Measurements from ENCODE around the gene RNF7. TPM values are rescaled to one million over a fixed set of nuclear protein-coding genes. Genes with fewer than 3 reads are reported as not detected.

Gene RNF7
- polyA plus RNA-seq, 1 donor (not counting 4 experiments of a cell fraction or from before 2014, with no cell fraction given): 96.5 TPM

DNA sequence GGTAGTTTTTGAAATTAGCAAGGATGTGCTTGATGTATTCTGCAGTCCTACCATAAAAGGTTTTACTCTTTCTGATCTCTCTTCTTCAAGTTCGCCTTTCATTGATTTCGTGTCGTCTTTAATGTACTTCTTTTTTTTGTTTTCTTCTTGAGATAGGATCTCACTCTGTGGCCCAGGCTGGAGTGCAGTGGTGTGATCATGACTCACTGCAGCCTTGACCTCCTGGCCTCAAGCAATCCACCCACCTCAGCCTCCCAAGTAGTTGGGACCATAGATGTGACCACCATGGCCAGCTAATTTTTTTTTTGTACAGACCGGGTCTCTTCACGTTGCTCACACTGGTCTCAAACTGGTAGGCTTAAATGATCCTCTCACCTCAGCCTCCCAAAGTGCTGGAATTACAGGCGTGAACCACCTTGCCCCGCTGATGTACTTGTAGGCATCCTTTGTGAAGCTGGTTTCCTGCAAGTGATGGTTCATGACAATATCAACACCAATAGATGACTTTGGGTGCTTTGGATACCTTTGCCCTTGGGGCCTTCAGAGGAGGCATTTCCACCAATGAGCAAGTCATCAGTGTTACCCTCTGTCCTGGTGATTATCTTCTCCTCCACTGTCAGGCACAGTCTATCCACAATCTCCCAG, 28.9 kb upstream of the RNF7 start:
- no peaks in the 10 kb centered on the region for H3K36me3 ChIP-seq (ENCODE audit: control insufficient read depth in 2 of 2, extremely low read depth in 1 of 2, insufficient read depth in 2 of 2, low read length in 2 of 2)
- no peaks in the 10 kb centered on the region for H3K9me1 ChIP-seq (ENCODE audit: control insufficient read depth, extremely low read depth, insufficient read depth, low read length)
- TF ChIP-seq, protein P1, sequence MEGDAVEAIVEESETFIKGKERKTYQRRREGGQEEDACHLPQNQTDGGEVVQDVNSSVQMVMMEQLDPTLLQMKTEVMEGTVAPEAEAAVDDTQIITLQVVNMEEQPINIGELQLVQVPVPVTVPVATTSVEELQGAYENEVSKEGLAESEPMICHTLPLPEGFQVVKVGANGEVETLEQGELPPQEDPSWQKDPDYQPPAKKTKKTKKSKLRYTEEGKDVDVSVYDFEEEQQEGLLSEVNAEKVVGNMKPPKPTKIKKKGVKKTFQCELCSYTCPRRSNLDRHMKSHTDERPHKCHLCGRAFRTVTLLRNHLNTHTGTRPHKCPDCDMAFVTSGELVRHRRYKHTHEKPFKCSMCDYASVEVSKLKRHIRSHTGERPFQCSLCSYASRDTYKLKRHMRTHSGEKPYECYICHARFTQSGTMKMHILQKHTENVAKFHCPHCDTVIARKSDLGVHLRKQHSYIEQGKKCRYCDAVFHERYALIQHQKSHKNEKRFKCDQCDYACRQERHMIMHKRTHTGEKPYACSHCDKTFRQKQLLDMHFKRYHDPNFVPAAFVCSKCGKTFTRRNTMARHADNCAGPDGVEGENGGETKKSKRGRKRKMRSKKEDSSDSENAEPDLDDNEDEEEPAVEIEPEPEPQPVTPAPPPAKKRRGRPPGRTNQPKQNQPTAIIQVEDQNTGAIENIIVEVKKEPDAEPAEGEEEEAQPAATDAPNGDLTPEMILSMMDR (optimal IDR thresholded peaks at IDR 0.05 in 1 of 3, IDR thresholded peaks at IDR 0.05 in 1 of 3, conservative IDR thresholded peaks at IDR 0.05 in 1 of 3; ENCODE audit: extremely low read depth in 1 of 3, insufficient read depth in 2 of 3, low read length in 3 of 3): no peak
- no peaks in the 10 kb centered on the region for H3K27me3 ChIP-seq (ENCODE audit: control insufficient read depth, extremely low read depth, insufficient read depth, low read length)
- H2AFZ ChIP-seq (ENCODE audit: control insufficient read depth, low read length): no peak overlapping the region
- H3K9me3 ChIP-seq (ENCODE audit: control insufficient read depth, low read depth, low read length): no peaks in the 10 kb centered on the region
- no peaks in the 10 kb centered on the region for H3K4me1 ChIP-seq (ENCODE audit: control insufficient read depth, extremely low read depth, insufficient read depth, low read length)
- H3K27ac ChIP-seq (ENCODE audit: control insufficient read depth, insufficient read depth, low read length): no peak overlapping the region
- dilution Hi-C loops (cut with MboI; ENCODE audit: extremely low pct_ligation_motif_present, low sequenced_read_pairs): no loop called here
- H3K9ac ChIP-seq (ENCODE audit: control insufficient read depth, extremely low read depth, insufficient read depth, low read length): no peak overlapping the region
- no peak for FAIRE-seq
- no peaks in the 10 kb centered on the region for H4K20me1 ChIP-seq (ENCODE audit: control insufficient read depth, extremely low read depth, insufficient read depth, low read length)
- H3K79me2 ChIP-seq (ENCODE audit: control insufficient read depth, insufficient read depth, low read length): no peaks in the 10 kb centered on the region
- no peak overlapping the region for H3K4me3 ChIP-seq (ENCODE audit: control insufficient read depth in 2 of 3, extremely low read depth in 1 of 3, insufficient read depth in 2 of 3, low read depth in 1 of 3, low read length in 3 of 3)
- DNase-seq (ENCODE audit: low read depth, low spot score): no peak
- H3K4me2 ChIP-seq (ENCODE audit: control insufficient read depth, extremely low read depth, insufficient read depth, low read depth, low read length): no peak overlapping the region

DNA sequence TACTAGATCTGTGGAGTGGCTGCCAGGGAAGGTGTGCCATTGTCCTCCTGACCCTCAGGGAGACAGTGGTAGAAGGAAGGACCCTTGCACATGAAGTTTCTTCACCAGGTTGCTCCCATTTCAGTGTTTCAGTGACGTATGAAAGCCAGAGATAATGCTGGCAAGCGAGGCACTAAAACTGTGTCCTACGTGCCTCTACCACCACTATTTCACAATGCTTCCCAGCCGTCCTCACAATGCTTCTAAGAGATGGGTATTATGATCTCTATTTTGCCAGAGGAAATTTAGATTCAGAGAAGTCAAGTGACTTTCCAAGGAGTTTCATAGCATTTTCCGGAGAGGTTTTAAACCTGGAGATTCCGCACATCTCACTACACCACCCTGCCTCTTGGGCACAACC, 28.0 kb upstream of the RNF7 start:
- DNase-seq (ENCODE audit: low read depth, low spot score): no peak
- Histone ChIP-seq H3K9me3 (ENCODE audit: control insufficient read depth, low read depth, low read length) (no peaks in the 10 kb centered on the region), H3K4me3 (ENCODE audit: control insufficient read depth in 2 of 3, extremely low read depth in 1 of 3, insufficient read depth in 2 of 3, low read depth in 1 of 3, low read length in 3 of 3) (no peak overlapping the region), H3K9me1 (ENCODE audit: control insufficient read depth, extremely low read depth, insufficient read depth, low read length) (no peaks in the 10 kb centered on the region), H3K9ac (ENCODE audit: control insufficient read depth, extremely low read depth, insufficient read depth, low read length) (no peak overlapping the region), H4K20me1 (ENCODE audit: control insufficient read depth, extremely low read depth, insufficient read depth, low read length) (no peaks in the 10 kb centered on the region), H3K79me2 (ENCODE audit: control insufficient read depth, insufficient read depth, low read length) (no peaks in the 10 kb centered on the region), H3K36me3 (ENCODE audit: control insufficient read depth in 2 of 2, extremely low read depth in 1 of 2, insufficient read depth in 2 of 2, low read length in 2 of 2) (no peaks in the 10 kb centered on the region), H3K27ac (ENCODE audit: control insufficient read depth, insufficient read depth, low read length) (no peak overlapping the region), H3K4me2 (ENCODE audit: control insufficient read depth, extremely low read depth, insufficient read depth, low read depth, low read length) (no peak overlapping the region), H3K4me1 (ENCODE audit: control insufficient read depth, extremely low read depth, insufficient read depth, low read length) (no peaks in the 10 kb centered on the region), H3K27me3 (ENCODE audit: control insufficient read depth, extremely low read depth, insufficient read depth, low read length) (no peaks in the 10 kb centered on the region), H2AFZ (ENCODE audit: control insufficient read depth, low read length) (no peak overlapping the region)
- no peak for TF ChIP-seq EZH2 (IDR thresholded peaks at IDR 0.05; ENCODE audit: low read length)
- TF ChIP-seq, protein P1 (optimal IDR thresholded peaks at IDR 0.05 in 1 of 3, IDR thresholded peaks at IDR 0.05 in 1 of 3, conservative IDR thresholded peaks at IDR 0.05 in 1 of 3; ENCODE audit: extremely low read depth in 1 of 3, insufficient read depth in 2 of 3, low read length in 3 of 3): no peak
- no peak for FAIRE-seq
- dilution Hi-C loops (cut with MboI; ENCODE audit: extremely low pct_ligation_motif_present, low sequenced_read_pairs): no loop called here

Measured in keratinocyte (primary cell).